Dermis microvascular lymphatic vessel endothelial cell (primary cell): ENCODE data around the gene TMEM201. TPM values are rescaled to one million over a fixed set of nuclear protein-coding genes. Genes with fewer than 3 reads are reported as not detected.
"Not testable (repeated sequence)": the region's sequence is repeated elsewhere in the genome, so short reads cannot be mapped to it uniquely, and the experiment has no call there.

Source experiments
- DNase-seq, 2 donors: peaks; one replicate each; pipeline versions ENCODE4 v3.0.0 to v3.0.0-alpha.2; 2010; ENCODE audit warnings: low read depth in 2 of 2
- total RNA-seq: library from RNA; depleted of rRNA; stranded (reverse); fragments of >200 nt; gene quantifications from 2 replicates; pipeline ENCODE4 v1.2.1, GENCODE V29; 2014

Gene TMEM201, protein sequence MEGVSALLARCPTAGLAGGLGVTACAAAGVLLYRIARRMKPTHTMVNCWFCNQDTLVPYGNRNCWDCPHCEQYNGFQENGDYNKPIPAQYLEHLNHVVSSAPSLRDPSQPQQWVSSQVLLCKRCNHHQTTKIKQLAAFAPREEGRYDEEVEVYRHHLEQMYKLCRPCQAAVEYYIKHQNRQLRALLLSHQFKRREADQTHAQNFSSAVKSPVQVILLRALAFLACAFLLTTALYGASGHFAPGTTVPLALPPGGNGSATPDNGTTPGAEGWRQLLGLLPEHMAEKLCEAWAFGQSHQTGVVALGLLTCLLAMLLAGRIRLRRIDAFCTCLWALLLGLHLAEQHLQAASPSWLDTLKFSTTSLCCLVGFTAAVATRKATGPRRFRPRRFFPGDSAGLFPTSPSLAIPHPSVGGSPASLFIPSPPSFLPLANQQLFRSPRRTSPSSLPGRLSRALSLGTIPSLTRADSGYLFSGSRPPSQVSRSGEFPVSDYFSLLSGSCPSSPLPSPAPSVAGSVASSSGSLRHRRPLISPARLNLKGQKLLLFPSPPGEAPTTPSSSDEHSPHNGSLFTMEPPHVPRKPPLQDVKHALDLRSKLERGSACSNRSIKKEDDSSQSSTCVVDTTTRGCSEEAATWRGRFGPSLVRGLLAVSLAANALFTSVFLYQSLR
- total RNA-seq = 2.7 and 5.3 TPM in 2 replicates

DNA sequence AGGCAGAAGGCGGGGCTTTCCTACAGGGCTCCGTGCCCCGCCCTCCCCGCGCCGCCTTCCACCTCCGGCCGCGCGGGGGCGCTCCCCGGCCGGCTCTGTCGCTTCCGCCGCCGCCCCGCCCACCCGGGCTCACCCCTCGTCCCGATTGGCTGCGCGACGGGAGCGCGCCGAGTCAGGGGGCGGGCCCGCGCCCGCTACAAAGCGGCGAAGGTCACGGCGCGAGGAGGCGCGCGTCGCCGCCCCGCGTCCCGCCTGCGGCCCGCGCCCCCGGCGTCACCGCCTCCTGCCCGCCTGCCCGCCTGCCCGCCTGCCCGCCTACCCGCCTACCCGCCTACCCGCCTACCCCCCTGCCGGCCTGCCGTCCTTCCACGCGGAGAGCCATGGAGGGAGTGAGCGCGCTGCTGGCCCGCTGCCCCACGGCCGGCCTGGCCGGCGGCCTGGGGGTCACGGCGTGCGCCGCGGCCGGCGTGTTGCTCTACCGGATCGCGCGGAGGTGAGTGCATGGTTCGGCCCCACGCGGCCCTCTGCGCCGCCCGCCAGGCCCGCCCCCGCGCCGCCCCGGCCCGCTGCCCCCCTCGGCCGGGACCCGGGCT, at the start of gene TMEM201:
Gene TMEM201 (plus strand): TSS at position 361 of the 593 bp plus-strand sequence. CDS start 20 bp downstream, at position 381.
- peak; percentile 66 to 94 for DNase-seq

GRCh38 chr1:9539165-9539828, 49.4 kb upstream of the TMEM201 start, which contains the start of gene SLC25A33:
TSS of gene SLC25A33 (plus strand) at chr1:9539465. CDS start at chr1:9539692, 227 bp downstream.
- peak; percentile 94 to 97 for DNase-seq

DNA sequence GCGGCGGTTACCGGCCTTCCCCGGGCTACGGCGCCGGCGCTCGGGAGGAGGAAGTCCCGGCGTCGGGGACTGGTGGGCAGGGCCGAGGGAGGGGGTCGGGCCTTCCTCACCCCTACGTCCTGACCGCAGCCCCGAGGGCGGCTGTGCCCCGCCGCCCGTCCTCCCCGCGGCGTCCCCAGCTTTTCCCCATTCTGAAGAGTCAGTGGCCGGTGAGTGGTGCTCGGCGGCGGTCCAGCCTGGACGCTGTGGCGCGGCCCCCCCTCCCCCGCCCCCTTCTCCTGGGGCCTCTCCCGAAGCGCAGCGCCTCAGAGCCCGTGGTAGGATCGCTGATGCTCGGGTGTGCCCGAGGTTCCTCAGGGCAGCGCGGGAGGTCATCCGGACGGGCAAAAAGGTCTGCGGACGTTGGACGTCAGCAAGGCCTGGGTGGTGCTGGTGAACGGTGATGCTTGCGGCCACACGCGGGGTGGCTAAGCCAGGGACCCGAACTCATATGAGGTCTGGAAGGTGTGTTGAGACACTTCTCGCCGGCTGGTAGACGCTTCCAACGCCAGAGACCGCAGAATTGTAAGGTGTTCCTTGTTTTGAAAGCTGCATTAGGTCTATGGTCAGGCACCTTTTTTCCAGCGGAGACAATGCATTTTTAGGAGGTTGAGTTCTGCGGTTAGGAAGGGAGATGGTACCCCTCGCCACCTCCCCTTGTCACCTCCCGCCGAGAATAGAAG, 48.7 kb upstream of the TMEM201 start:
- peak in 1 of 2 donors; percentile 54 for DNase-seq

DNA sequence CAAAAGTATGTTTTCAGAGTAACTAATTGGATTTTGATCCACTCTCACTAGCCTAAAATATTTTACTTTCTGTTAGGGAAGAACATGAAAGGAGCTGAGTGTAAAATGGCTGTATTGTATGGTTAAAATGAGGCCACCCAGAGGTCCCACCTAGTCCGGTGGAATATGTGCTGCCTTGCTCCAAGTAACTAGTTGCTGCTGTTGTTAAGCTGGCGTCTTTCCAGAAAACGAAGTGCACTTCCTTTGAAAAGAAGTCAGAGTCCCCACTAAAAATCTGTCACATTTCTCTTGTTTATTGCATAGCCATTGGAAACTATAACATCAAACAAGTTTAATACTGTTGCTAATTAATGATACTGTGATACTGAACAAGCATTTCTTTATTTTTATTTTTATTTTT, 46.3 kb upstream of the TMEM201 start:
- DNase-seq = peak; percentile 43 to 70

- DNase-seq = no peak
Observed at GRCh38 chr1:9544926-9545325, 43.8 kb upstream of the TMEM201 start.

DNA sequence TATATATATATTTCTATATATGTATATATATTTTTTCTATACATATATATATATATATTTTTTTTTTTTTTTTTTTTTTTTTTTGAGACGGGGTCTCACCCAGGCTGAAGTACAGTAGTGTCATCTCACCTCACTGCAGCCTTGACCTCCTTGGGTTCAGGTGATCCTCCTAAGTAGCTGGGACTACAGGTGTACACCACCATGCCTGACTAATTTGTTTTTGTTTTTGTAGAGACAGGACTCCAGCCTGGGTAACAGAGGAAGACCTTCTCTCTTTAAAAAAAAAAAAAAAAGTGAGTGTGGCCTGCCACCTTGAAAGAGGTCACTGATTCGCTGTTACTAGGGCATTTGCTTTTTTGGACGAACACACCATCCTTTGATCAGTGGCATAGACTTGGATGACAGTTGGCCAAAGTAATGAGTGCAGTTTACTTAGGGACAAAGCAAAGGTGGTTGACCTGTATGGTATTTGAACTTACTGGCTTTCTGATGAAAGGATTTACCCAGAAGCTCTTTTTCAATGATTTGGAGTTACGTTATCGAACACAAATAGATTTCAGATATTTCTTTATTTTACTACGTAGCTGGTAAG, 38.7 kb upstream of the TMEM201 start:
- DNase-seq = no peak

DNA sequence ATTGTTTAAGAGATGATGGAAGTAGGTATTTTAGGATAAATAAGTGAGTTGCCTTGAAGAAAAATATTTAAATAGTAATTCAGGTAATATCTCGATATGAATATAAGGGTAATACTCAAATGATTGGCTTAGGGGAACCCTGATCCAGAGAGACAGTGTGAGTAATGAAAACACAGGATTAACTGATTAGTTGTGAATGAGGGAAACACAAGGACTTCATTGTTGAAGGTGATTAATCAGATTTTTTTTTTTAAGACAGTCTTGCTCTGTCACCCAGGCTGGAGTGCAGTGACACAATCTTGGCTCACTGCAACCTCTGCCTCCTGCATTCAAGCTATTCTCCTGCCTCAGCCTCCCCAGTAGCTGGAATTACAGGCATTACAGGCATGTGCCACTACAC, 36.7 kb upstream of the TMEM201 start:
- DNase-seq = no peak

DNA sequence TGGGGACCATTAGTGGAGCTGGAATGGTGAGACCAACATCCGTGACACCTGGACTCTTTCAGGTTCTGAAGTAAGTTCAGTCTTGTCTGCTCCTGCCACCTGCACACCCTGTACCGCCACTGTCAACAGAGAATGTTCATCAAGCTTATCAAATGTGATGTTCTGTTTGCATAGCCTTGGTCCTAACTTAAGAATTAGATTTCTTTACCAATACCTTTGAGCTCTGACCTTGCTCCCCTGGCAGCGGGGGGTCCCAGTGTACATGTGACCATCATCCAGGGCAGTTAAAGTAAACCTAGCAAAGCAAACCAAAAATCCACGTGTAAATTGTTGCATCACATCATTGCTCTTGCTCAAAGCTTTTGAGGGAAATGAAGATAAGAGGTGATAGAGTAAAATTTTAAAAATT, 35.0 kb upstream of the TMEM201 start:
- no peak for DNase-seq

DNA sequence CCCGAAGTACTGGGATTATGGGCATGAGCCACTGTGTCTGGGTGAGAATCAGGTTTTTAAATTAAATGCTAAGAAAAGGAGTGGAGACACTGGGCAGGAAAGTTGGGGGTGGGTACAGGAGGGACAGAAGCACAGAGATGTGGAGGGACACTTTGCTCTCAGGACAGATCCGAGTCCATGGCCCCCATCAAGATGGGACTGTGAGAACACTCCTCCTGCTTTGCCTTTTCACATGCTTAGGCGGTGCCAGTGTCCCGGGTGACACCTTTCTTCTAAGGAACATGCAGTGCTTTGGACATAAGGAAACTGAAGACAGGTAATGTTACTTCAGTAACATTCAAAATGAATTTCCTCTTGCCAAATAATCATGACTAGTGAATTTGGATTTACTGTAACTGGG, 32.8 kb upstream of the TMEM201 start:
- no peak for DNase-seq

DNA sequence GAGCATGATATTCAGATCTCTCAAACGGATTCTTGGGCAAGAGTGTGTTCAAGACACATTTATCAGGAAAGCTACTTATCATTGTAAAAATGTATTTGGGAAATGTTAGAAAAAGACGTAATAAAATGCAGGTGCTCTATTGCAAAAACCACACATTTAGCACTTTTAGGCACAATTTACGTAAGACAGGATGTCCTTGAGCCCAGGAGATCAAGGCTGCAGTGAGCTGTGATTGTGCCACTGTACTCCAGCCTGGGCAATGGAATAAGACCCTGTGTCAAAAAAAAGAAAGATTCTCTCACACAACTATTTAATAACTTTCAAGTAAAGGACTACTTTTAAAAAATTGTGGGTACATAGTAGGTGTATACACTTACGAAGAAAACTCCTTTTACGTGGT, 31.1 kb upstream of the TMEM201 start:
- no peak for DNase-seq

- no peak for DNase-seq
Observed at GRCh38 chr1:9558271-9558945, 30.3 kb upstream of the TMEM201 start.

- DNase-seq = no peak
Observed at GRCh38 chr1:9558946-9559545, 29.7 kb upstream of the TMEM201 start.

- DNase-seq = no peak
Observed at GRCh38 chr1:9559673-9560072, 29.0 kb upstream of the TMEM201 start.

GRCh38 chr1:9560090-9560489, 28.6 kb upstream of the TMEM201 start:
- not testable (repeated sequence) for DNase-seq

- peak in 1 of 2 donors; percentile 84 for DNase-seq
Observed at GRCh38 chr1:9561429-9561828, 27.3 kb upstream of the TMEM201 start.

- DNase-seq = no peak
Observed at GRCh38 chr1:9569267-9569666, 19.4 kb upstream of the TMEM201 start.

GRCh38 chr1:9570886-9571529, 17.7 kb upstream of the TMEM201 start:
- not testable (repeated sequence) for DNase-seq

DNA sequence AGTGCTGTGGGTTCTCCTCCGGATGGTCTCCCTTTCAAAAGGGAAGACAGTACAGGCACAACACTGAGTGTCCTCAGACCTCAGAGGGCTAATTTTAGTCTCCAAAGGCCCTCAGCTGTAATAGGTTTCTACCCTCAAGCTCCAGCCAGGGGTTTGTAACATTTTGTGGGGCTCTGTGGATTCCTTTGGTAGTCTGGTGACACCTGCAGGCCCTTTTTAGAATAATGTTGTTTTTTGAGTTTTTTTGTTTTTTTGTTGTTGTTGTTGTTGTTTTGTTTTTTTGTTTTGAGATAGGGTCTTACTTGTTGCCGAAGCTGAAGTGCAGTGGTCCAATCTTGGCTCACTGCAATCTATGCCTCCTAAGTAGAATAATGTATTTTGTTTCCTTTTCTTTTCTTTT, 15.0 kb upstream of the TMEM201 start:
- peak in 1 of 2 donors; percentile 23 for DNase-seq

GRCh38 chr1:9575486-9575885, 13.2 kb upstream of the TMEM201 start:
- no peak for DNase-seq
